Measurements from ENCODE around the gene MYEOV.

- TF ChIP-seq CTCF (IDR thresholded peaks at IDR 0.05; ENCODE audit: low read depth, low read length) (no peak), EZH2phosphoT487 (IDR thresholded peaks at IDR 0.05; ENCODE audit: low read depth) (no peak)
Measured at GRCh38 chr11:69261116-69261515, 32.8 kb upstream of the MYEOV start.

Measured in OCI-LY3 (cell line).